Embryonic facial prominence (tissue), 1 donor: ENCODE results near the gene CCDC12.

Source experiments
- DNase-seq: peaks from one replicate; pipeline ENCODE4 v3.0.0-alpha.2; 2016; ENCODE audit errors: extremely low spot score

The CCDC12 gene

GRCh38 chr3:47007482-47008233, 31.1 kb upstream of the CCDC12 start:
- no peak for DNase-seq

GRCh38 chr3:47007001-47007400, 30.5 kb upstream of the CCDC12 start:
- no peak for DNase-seq

- no peak for DNase-seq
Observed at GRCh38 chr3:47006145-47006651, 29.7 kb upstream of the CCDC12 start.

GRCh38 chr3:47005212-47006144, 28.9 kb upstream of the CCDC12 start:
- DNase-seq, result no peak

GRCh38 chr3:47004369-47005211, 28.0 kb upstream of the CCDC12 start:
- DNase-seq, result no peak

GRCh38 chr3:47003461-47004368, 27.2 kb upstream of the CCDC12 start:
- no peak for DNase-seq

GRCh38 chr3:47003056-47003410, 26.5 kb upstream of the CCDC12 start:
- no peak for DNase-seq

- no peak for DNase-seq
Observed at GRCh38 chr3:47002171-47003055, 25.9 kb upstream of the CCDC12 start.

GRCh38 chr3:47001731-47002170, 25.2 kb upstream of the CCDC12 start:
- no peak for DNase-seq

GRCh38 chr3:47000922-47001730, 24.6 kb upstream of the CCDC12 start:
- DNase-seq, result no peak

- no peak for DNase-seq
Observed at GRCh38 chr3:47000198-47000815, 23.8 kb upstream of the CCDC12 start.

GRCh38 chr3:46999516-47000197, 23.1 kb upstream of the CCDC12 start:
- no peak for DNase-seq

- no peak for DNase-seq
Observed at GRCh38 chr3:46998852-46999515, 22.4 kb upstream of the CCDC12 start.

GRCh38 chr3:46998121-46998851, 21.7 kb upstream of the CCDC12 start:
- DNase-seq, result no peak

GRCh38 chr3:46997453-46998091, 21.0 kb upstream of the CCDC12 start:
- no peak for DNase-seq
